Head of caudate nucleus (tissue), 42 donors: ENCODE results near the gene TMED5.
"Not testable (repeated sequence)": the region's sequence is repeated elsewhere in the genome, so short reads cannot be mapped to it uniquely, and the experiment has no call there.

Experiments
- DNase-seq, 42 donors: peaks; one replicate each; pipeline versions ENCODE4 v3.0.0 to v3.0.0-alpha.2; 2020 to 2021; ENCODE audit warnings: mixed read lengths in 7 of 42
- intact Hi-C: fragments of 100-400 bp; cut with DNase I; formaldehyde crosslinking; loops from one replicate; pipeline ENCODE4 v1.15.0; 2022

TMED5 gene

GRCh38 chr1:93177991-93178390 lies 2.2 kb downstream of the TMED5 start:
- no peak for DNase-seq
- intact Hi-C loops: no loop called here

GRCh38 chr1:93174638-93175037 lies 5.6 kb downstream of the TMED5 start:
- intact Hi-C loops, DNase-seq: not testable (repeated sequence)

GRCh38 chr1:93172778-93173177 lies 7.4 kb downstream of the TMED5 start:
- DNase-seq: no peak
- intact Hi-C loops: no loop called here

DNA sequence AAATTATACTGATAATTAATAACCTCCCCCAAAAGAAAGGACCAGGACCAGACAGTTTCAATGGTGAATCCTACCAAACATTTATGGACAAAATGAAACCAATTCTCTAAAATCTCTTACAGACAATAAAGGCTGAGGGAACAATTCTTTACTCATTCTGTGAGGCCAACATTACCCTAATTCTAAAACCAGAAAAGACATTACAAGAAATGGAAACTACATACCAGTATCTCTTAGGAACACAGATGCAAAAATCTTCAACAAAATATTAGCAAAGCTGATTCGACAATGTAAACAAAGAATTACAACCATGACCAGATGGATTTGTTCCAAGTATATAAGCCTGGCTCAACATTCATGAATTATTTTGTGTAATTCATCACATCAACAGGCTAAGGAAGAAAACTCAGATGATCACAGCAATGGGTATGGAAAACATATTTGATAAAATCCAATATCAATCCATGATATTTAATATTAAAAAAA lies 8.6 kb downstream of the TMED5 start:
- intact Hi-C loops: no loop called here
- no peak for DNase-seq

GRCh38 chr1:93170141-93170678 lies 10.0 kb downstream of the TMED5 start:
- intact Hi-C loops, DNase-seq: not testable (repeated sequence)

- intact Hi-C loops: no loop called here
- DNase-seq: no peak
These were observed 13.2 kb downstream of the TMED5 start for GRCh38 chr1:93167006-93167405.

- DNase-seq, intact Hi-C loops: not testable (repeated sequence)
These were observed 14.3 kb downstream of the TMED5 start for GRCh38 chr1:93165895-93166294.

DNA sequence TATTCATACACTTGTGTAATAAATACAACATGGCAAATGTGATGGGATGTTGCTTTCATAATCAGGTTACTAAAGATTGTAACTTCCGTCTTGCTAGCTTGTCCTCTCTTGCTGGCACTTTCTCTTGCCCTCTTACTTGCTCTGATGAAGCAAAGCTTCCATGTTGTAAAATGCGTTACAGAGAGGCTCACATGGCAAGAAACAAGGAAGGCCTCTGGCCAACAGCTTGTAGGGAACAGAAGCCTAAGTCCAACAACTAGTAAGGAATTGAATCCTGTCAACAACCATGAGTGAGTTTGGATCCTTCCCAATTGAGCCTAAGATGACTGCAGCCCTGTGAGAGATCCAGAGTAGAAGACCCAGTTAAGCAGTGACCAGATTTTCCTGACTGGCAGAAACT lies 15.4 kb downstream of the TMED5 start:
- no peak for DNase-seq
- intact Hi-C loops: no loop called here

DNA sequence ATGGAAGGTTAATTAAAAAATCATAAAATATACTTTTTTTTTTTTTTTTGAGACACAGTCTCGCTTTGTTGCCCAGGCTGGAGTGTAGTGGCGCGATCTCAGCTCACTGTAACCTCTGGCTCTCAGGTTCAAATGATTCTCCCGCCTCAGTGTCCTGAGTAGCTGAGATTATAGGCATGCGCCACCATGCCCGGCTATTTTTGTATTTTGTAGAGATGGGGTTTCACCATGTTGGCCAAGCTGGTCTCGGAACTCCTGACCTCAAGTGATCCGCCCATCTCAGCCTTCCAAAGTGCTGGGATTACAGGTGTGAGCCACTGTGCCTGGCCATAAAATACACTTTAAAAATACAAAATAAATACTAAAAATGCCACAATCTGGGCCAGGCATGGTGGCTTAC lies 16.9 kb downstream of the TMED5 start:
- DNase-seq, intact Hi-C loops: not testable (repeated sequence)

DNA sequence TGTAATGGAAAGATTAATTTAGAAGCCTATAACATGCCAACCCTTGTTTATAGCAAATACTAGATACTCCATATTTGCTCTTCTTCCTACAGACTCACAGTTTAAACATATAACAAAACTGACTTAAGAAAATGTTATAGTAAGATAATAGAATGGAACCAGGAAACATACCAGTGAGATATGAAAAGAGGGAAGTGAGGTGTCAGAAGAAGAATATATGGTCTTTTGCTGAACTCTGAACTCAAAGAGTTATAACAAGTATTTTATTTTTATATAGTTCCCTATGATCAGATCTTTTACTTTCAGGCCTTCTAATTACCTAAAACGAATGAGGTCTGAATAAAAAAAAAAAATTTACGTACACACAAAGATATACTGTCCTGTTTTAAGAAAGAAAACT lies 20.9 kb downstream of the TMED5 start:
- DNase-seq: no peak
- intact Hi-C loops: no loop called here

DNA sequence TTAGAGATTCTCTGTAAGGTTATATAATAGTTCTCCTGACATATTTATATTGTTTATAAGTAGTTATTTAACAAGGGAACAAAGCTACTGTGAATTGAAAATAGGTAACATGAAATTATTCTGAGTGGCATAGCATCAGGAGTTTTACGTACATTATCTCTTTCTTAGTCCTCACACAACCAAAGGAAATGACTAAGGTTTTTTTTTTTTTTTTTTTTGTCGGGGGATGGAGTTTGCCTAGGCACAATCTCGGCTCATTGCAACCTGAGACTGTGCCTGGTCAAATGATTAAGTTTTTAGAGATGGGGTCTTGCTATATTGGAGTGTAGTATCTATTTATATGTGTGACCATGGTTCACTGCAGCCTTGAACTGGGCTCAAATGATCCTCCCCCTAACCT lies 24.9 kb downstream of the TMED5 start:
- DNase-seq: no peak
- intact Hi-C loops: no loop called here

DNA sequence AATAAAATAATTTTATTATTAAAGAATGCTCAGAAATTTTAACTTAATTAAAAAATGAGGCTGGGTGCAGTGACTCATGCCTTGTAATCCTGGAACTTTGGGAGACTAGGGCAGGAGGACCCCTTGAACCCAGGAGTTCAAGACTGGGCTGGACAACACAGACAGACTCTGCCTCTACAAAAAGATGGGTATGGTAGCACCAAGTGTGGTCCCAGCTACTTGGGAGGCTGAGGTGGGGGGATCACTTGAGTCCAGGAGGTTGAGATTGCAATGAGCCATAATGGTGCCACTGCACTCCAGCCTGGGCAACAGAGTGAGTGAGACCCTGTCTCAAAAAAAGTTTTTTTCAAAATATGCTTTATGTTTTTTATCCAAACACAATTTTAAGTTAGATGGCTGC lies 25.3 kb downstream of the TMED5 start:
- intact Hi-C loops: no loop called here
- DNase-seq: no peak

DNA sequence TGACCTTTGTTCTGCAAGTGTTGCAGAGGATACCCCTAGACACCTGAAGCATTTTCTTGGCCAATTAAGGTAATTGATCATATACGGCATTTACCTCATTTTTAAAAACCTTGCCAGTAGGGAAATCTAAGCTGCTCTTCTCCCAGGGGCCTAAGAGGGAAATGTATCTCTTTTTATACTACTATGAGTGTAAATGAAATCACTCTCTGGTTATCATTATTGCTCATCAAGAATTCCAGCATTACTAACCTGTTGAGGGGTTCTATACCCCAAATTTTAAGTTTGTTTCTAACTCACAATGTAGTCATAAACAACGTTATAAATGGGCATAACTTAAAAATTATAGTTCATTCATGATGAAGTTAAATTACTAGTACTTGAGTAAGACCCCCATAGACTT lies 27.4 kb downstream of the TMED5 start:
- intact Hi-C loops: no loop called here
- no peak for DNase-seq

DNA sequence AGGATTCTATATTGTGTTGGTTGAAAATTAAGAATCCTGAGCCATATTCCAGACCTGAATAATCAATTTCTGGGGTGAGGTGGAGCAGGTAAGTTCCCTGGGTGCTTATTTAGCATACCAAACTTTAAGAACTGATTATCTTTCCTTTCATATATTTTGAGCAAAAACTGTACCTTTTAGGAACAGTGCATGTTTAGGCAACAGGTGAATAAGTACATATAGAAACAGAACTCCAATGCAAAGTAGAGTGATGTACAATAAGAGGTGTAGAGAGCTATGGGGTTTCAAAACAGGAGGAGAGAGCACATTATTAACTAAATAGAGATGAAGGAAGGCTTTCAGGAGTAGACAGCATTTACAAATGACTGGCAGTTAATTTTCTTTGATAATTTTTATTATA lies 28.7 kb downstream of the TMED5 start:
- no peak for DNase-seq
- intact Hi-C loops: no loop called here

- DNase-seq: no peak
- intact Hi-C loops: no loop called here
These were observed 29.5 kb downstream of the TMED5 start for GRCh38 chr1:93150729-93151128.

DNA sequence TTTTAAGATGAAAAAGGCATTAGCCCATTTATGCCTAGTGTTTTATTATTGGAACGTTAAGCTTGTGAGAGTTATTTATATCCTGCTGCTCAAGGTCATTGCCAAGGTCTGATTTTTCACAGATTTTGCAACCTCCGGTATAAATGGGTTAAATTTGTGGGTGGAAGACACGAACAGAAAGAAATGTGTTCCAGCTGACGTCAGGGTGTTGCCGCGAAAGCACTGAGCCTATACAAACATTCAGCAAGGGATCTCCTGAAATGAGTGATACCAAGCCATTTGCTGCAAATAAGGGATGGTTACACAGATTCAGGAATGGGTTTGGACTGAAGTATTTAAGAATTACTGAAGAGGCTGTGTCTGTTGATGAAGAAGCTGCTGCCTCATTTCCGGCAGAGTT lies 32.2 kb downstream of the TMED5 start:
- DNase-seq: no peak
- intact Hi-C loops: no loop called here

DNA sequence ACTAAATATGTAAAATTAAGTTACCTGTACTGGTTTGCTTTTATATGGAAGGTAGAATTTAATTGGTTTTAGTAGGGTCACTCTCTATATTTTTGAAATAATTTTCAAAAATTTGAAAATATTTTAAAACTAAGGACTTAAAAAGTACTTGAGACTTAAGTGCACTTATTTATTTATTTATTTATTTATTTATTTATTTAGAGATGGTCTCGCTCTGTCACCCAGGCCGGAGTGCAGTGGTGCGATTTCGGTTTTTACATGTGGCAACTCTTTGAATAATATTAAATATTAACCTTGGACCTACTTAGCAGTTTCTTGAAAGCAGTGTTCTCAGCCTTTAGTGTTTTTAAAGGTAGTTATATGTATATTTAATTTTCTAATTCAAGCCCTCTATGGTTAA lies 36.4 kb downstream of the TMED5 start:
- intact Hi-C loops: no loop called here
- no peak for DNase-seq

- intact Hi-C loops: no loop called here
- DNase-seq: no peak
These were observed 37.1 kb downstream of the TMED5 start for GRCh38 chr1:93143136-93143535.

DNA sequence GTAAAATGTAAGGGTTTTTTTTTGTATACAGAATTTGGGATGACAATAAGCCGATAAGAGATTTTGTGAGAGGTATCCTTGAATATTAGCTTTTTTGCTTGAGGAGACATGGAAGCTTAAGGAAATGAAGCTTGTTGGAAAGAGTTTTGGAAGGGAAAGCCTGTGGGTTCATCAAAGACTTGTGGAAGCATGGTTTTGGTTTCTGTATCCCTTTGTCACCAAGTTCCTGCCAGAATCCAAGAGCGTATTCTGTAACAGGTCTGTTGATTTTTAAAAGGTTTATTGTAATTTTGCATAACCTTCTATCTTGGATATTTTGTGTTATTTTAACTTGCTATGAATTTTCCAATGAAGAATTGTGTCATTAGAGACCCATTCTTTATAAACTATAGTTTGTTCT lies 38.1 kb downstream of the TMED5 start:
- no peak for DNase-seq
- intact Hi-C loops: no loop called here

- intact Hi-C loops: no loop called here
- no peak for DNase-seq
These were observed 40.1 kb downstream of the TMED5 start for GRCh38 chr1:93140106-93140505.

DNA sequence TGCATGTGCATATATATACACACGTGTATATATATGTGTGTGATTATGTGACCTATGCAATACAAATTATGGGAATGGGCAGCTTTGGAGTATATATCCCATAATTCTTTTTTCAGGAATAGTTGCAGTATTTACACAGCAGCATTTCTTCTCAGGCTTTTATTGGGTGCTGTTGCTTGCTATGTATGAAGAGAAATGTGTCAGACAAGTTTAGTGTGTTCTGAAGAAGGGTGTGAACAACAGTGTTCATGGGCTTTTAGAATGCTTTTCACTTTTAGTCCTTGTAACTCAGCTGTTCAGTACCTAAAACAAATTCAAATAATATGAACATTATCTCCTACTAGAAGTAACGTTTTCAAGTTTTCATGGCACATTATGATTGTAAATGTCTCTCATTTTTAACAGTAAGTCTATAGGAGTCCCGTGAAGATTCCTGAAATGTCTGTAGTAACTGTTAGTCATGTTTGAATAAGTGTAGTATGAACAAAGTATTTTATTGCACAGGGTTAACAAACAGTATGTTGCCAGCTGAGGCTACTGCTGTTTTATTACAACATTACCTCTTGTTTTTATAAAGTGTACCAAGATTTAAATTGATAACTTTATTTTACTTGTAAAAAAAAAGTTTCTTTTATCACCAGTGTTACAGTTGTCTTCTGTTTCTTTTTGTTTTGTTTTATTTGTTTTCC lies 42.5 kb downstream of the TMED5 start:
- DNase-seq: no peak
- intact Hi-C loops: no loop called here
